Activated CD4-positive, CD25-positive, alpha-beta regulatory T cell treated with anti-CD3 and anti-CD28 coated beads, Interleukin-2, amount 50 U/mL, for 72 hours (primary cell): Measurements from ENCODE around the gene CHMP1A.
A peak's percentile ranks its signal among the peaks of the same experiment; 100 is the strongest.

Source experiments
- DNase-seq: peaks from one replicate; pipeline ENCODE4 v3.0.0; 2021

CHMP1A gene

GRCh38 chr16:89602273-89602951 is 55.1 kb downstream of the CHMP1A start:
- DNase-seq, result peak; percentile 51

GRCh38 chr16:89601906-89602272 is 55.6 kb downstream of the CHMP1A start:
- no peak for DNase-seq

DNA sequence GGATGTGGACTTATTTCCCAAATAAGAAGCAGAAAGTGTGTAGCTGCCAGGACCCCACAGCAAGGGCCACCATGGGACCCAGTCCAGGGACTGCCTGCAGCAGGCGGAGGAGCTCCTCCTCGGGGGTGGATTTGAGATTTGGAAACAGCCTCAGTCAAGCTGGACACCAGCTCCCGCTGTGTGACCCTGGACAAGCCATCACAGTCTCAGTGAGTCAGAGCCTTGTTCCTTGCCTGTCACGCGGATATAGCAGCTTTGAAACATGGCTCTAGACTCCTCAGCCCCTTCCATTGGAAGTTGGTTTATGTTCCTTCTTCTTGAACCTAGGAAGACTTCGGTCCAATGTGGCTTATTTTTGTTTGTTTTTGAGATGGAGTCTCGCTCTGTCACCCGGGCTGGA is 56.6 kb downstream of the CHMP1A start:
- DNase-seq, result no peak

- DNase-seq, result no peak
These were observed 57.1 kb downstream of the CHMP1A start for GRCh38 chr16:89600427-89600826.

DNA sequence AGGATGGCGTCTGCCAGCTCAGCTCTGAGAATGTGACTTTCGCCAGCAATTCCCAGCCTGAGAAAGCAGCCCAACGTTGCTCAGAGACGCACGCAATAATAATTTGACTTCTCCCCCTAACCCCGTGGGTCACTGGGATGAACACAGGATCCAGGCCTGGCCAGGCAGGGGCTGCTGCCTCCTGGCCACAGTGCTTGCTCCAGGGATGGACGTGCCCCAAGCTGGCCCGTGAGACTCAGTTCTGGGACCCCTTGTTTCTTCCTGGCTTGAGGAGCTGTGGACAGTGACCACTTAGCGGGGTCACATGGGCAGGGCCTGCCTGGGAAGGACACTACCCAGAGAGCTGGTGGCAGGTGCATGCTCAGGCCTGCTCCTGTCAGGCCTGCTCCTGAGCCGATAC is 57.6 kb downstream of the CHMP1A start:
- no peak for DNase-seq

DNA sequence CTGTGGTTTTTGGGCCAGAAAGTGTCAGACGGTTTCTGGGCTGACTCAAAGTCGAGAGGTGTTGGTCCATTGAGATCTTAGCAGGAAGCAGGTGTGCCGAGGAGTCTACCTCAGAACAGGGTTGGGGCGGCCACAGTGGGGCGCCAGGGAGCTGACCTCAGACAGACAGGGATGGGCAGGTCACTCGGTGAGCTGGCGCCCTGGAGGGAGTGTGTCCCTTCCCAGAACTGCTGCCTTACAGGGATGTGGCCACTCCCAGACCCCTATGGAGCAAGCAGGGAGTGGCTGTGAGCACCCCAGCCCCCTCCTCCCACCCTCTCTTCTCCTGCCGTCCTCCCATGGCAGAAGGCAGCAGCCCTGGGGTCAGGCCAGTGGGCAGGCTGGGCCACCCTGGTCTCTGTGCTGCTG is 58.1 kb downstream of the CHMP1A start:
- peak; percentile 52 for DNase-seq

DNA sequence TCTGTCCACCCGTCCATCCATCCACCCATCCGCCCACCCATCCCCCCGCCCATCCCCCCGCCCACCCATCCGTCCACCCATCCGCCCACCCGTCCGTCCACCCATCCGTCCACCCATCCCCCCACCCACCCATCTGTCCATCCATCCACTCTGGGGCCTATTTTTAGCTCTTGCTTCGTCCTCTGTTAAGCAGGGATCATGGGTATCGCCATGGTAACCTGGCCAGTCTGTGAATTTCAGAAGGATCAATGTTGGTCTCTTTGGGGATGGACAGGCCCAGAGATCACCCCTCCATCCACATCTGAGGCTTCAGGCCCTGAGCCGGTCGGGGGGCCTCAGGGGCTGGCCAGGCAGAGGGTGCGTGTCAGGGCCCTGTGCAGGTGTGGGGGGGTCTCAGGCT is 59.3 kb downstream of the CHMP1A start:
- no peak for DNase-seq

GRCh38 chr16:89596957-89597649 is 60.4 kb downstream of the CHMP1A start:
- no peak for DNase-seq

DNA sequence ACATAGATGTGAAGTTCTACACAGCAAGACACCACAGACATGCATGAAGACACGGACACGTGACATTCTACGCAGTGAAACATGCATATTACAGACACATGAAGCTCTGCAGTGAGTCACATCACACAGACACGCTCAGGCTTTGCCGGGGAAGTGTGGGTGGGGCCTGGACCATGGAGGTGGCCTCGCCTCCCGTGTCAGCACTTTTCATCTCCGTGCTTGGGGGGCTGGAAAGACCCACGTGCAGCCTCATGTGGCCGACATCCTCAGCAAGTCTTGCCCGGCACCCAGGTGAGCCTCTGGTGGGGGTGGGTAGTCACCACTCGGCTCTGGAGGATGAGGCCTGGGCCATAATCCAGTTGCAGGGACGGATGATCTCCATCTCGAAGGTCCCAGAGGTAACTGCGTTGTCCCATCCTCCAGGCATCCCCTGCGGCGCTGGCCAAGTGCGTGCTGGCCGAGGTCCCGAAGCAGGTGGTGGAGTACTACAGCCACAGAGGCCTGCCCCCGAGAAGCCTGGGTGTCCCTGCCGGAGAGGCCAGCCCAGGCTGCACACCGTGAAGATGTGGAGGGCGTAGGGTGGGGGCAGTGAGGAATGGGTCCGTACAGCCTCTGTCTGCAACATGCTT is 61.3 kb downstream of the CHMP1A start:
- DNase-seq, result no peak

DNA sequence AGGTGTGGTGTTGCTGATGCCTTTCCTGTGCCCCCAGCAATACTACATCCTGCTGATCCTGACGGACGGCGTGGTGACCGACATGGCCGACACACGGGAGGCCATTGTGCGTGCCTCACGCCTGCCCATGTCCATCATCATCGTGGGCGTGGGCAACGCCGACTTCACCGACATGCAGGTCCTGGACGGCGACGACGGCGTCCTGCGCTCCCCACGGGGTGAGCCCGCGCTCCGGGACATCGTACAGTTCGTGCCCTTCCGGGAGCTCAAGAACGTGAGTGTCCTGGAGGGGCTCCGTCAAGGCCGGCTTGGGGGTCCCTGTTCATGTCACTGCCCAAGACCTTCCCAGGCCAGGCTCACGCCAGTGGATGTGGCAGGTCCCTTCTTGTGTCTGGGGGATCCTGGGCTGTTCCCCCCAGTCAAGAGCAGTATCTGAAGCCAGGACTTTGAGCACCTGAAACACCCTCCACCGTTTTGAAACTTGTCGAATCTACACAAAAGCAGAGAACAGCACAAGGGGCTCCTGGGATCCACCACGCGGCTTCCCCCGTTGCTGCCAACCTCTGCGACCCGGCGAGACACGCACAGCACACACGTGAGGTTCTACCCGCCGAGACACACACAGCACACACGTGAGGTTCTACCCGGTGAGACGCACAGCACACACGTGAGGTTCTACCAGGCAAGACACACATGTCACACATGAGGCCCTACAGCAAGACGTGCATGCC is 62.0 kb downstream of the CHMP1A start:
- DNase-seq, result no peak
